ENCODE measurements around the gene HELZ2. TPM values are rescaled to one million over a fixed set of nuclear protein-coding genes. Genes with fewer than 3 reads are reported as not detected.
"Not testable (repeated sequence)": the region's sequence is repeated elsewhere in the genome, so short reads cannot be mapped to it uniquely, and the experiment has no call there.

HELZ2 gene
- total RNA-seq, 2 experiments from 2014 or later = 6.5 to 8.3 TPM

- no peak for DNase-seq (ENCODE audit: low spot score)
- BruUV-seq (replicated peaks) = no TSS peak
- POLR2A ChIA-PET = interaction anchor here (0.6 kb wide), 1 partner anchor 64 kb away, joined by 6 read pairs; no protein-coding TSS in a partner anchor
Observed at GRCh38 chr20:63572788-63573646, 1.0 kb downstream of the HELZ2 start.

GRCh38 chr20:63572071-63572787, 1.8 kb downstream of the HELZ2 start:
- ChIA-PET POLR2A (interaction anchor here (0.6 kb wide), 2 partner anchors 63 to 299 kb away, joined by 4 to 6 read pairs; no protein-coding TSS in a partner anchor), CTCF (ENCODE audit: unreplicated experiment) (interaction anchor here (0.7 kb wide), 1 partner anchor 70 kb away, joined by 4 read pairs; no protein-coding TSS in a partner anchor)
- H3K36me3 ChIP-seq (ENCODE audit: insufficient read depth, low read length) = no peaks in the 10 kb centered on the region
- no peak overlapping the region for H3K4me2 ChIP-seq (ENCODE audit: low read length)
- no peak for TF ChIP-seq CTCF (conservative IDR thresholded peaks at IDR 0.05; ENCODE audit: low read length)
- TF ChIP-seq EZH2phosphoT487 (IDR thresholded peaks at IDR 0.05; ENCODE audit: borderline replicate concordance, low read depth, low read length) = no peak
- peaks cover 18% of the 10 kb centered on the region for H3K4me1 ChIP-seq (ENCODE audit: insufficient read depth, low read length, poor library complexity, severe bottlenecking)
- intact Hi-C loops (cut with micrococcal nuclease; ENCODE audit: unreplicated experiment) = no loop called here
- no peak overlapping the region for H3K27ac ChIP-seq (ENCODE audit: low read depth, low read length, poor library complexity, severe bottlenecking)
- H4K20me1 ChIP-seq (ENCODE audit: insufficient read depth, low read length) = no peaks in the 10 kb centered on the region
- no peak overlapping the region for H3K4me3 ChIP-seq (ENCODE audit: low read depth, low read length, poor library complexity, severe bottlenecking)
- no TSS peak for BruUV-seq (replicated peaks)
- no peaks in the 10 kb centered on the region for H3K9me3 ChIP-seq (ENCODE audit: low read length)
- H2AFZ ChIP-seq (ENCODE audit: low read length) = no peak overlapping the region
- H3K9me2 ChIP-seq (ENCODE audit: insufficient read depth, low read length) = no peaks in the 10 kb centered on the region
- DNase-seq (ENCODE audit: low spot score) = no peak
- no peaks in the 10 kb centered on the region for H3K79me2 ChIP-seq (ENCODE audit: insufficient read depth, low read depth, low read length)

More at GRCh38 chr20:63572788-63573646, 1.0 kb downstream of the HELZ2 start:
- H3K4me1 ChIP-seq (ENCODE audit: insufficient read depth, low read length, poor library complexity, severe bottlenecking) = peaks cover 12% of the 10 kb centered on the region
- no peak overlapping the region for H2AFZ ChIP-seq (ENCODE audit: low read length)
- no peaks in the 10 kb centered on the region for H4K20me1 ChIP-seq (ENCODE audit: insufficient read depth, low read length)
- no peaks in the 10 kb centered on the region for H3K36me3 ChIP-seq (ENCODE audit: insufficient read depth, low read length)
- CTCF ChIA-PET (ENCODE audit: unreplicated experiment) = interaction anchor here (0.7 kb wide), 1 partner anchor 69 kb away, joined by 4 read pairs; no protein-coding TSS in a partner anchor
- H3K9me2 ChIP-seq (ENCODE audit: insufficient read depth, low read length) = no peaks in the 10 kb centered on the region
- no peaks in the 10 kb centered on the region for H3K9me3 ChIP-seq (ENCODE audit: low read length)
- peak; percentile 43 for TF ChIP-seq CTCF (conservative IDR thresholded peaks at IDR 0.05; ENCODE audit: low read length)
- no peak for TF ChIP-seq EZH2phosphoT487 (IDR thresholded peaks at IDR 0.05; ENCODE audit: borderline replicate concordance, low read depth, low read length)
- H3K27ac ChIP-seq (ENCODE audit: low read depth, low read length, poor library complexity, severe bottlenecking) = no peak overlapping the region
- intact Hi-C loops (cut with micrococcal nuclease; ENCODE audit: unreplicated experiment) = no loop called here
- no peaks in the 10 kb centered on the region for H3K79me2 ChIP-seq (ENCODE audit: insufficient read depth, low read depth, low read length)
- peak overlapping the region; percentile 70 for H3K4me2 ChIP-seq (ENCODE audit: low read length)
- H3K4me3 ChIP-seq (ENCODE audit: low read depth, low read length, poor library complexity, severe bottlenecking) = peak overlapping the region; percentile 66

GRCh38 chr20:63571087-63571478, 3.0 kb downstream of the HELZ2 start:
- H2AFZ ChIP-seq (ENCODE audit: low read length); H3K9me3 ChIP-seq (ENCODE audit: low read length); H3K27ac ChIP-seq (ENCODE audit: low read depth, low read length, poor library complexity, severe bottlenecking); H3K4me2 ChIP-seq (ENCODE audit: low read length); H3K79me2 ChIP-seq (ENCODE audit: insufficient read depth, low read depth, low read length); intact Hi-C loops (cut with micrococcal nuclease; ENCODE audit: unreplicated experiment); H3K9me2 ChIP-seq (ENCODE audit: insufficient read depth, low read length); BruUV-seq (replicated peaks); H3K4me3 ChIP-seq (ENCODE audit: low read depth, low read length, poor library complexity, severe bottlenecking); DNase-seq (ENCODE audit: low spot score); H3K36me3 ChIP-seq (ENCODE audit: insufficient read depth, low read length); CTCF ChIA-PET (ENCODE audit: unreplicated experiment); H4K20me1 ChIP-seq (ENCODE audit: insufficient read depth, low read length); POLR2A ChIA-PET: not testable (repeated sequence)
- peaks cover 18% of the 10 kb centered on the region for H3K4me1 ChIP-seq (ENCODE audit: insufficient read depth, low read length, poor library complexity, severe bottlenecking)
